ENCODE measurements around the gene CASQ2.

GRCh38 chr1:115797486-115797885 is 29.0 kb upstream of the CASQ2 start:
- TF ChIP-seq YY1 (IDR thresholded peaks at IDR 0.05; ENCODE audit: extremely low read depth, insufficient replicate concordance, low read depth, low read length) (no peak), CTCF (IDR thresholded peaks at IDR 0.05 in 2 of 3, conservative IDR thresholded peaks at IDR 0.05 in 1 of 3; ENCODE audit: borderline replicate concordance in 1 of 3, insufficient read depth in 1 of 3, low read depth in 2 of 3, low read length in 2 of 3) (no peak), MAX (IDR thresholded peaks at IDR 0.05) (no peak), EGR1 (IDR thresholded peaks at IDR 0.05; ENCODE audit: low read depth) (no peak), JUND (IDR thresholded peaks at IDR 0.05) (no peak), EZH2phosphoT487 (IDR thresholded peaks at IDR 0.05; ENCODE audit: borderline replicate concordance) (no peak), EZH2 (IDR thresholded peaks at IDR 0.05) (no peak), CEBPB (IDR thresholded peaks at IDR 0.05; ENCODE audit: low read depth) (no peak), ZBTB33 (IDR thresholded peaks at IDR 0.05; ENCODE audit: extremely low read depth, insufficient replicate concordance, low read length) (no peak), POLR2AphosphoS5 (IDR thresholded peaks at IDR 0.05; ENCODE audit: low read depth, low read length) (no peak), POLR2A (IDR thresholded peaks at IDR 0.05; ENCODE audit: borderline replicate concordance, extremely low read depth, insufficient read depth, insufficient read length) (no peak), TCF7L2 (IDR thresholded peaks at IDR 0.05; ENCODE audit: borderline replicate concordance, extremely low read depth, insufficient read depth, insufficient read length) (no peak)
